ENCODE results near the gene SCGB1A1.

SCGB1A1 gene

GRCh38 chr11:62398011-62398994 lies 20.5 kb upstream of the SCGB1A1 start:
- peak; percentile 45 for DNase-seq (ENCODE audit: low spot score)

- DNase-seq (ENCODE audit: low spot score): no peak
Observed at GRCh38 chr11:62399172-62399877, 19.5 kb upstream of the SCGB1A1 start.

- DNase-seq (ENCODE audit: low spot score): peak; percentile 71
Observed at GRCh38 chr11:62399878-62400266, 19.0 kb upstream of the SCGB1A1 start.

GRCh38 chr11:62400281-62400680 lies 18.6 kb upstream of the SCGB1A1 start:
- DNase-seq (ENCODE audit: low spot score): no peak

DNA sequence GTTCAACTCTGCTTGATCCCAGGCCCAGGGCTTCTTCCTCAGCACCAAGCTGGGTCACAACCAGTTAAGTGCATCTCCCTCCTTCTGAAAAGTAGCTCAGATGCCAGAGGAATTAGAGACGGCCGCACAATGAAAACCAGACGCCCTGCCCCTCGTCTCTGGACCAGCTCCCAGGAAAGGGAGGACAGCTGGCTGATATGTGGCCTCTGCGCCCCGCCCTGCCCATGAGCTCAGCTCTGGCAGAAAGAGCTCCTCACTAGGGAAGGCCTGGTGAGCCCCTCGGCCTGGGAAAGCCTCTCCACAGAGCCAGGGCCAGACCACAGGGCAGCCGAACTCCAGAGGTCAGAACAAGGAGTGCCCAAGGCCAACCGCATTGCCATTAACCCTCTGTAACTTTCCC lies 18.1 kb upstream of the SCGB1A1 start:
- DNase-seq (ENCODE audit: low spot score): peak; percentile 94

DNA sequence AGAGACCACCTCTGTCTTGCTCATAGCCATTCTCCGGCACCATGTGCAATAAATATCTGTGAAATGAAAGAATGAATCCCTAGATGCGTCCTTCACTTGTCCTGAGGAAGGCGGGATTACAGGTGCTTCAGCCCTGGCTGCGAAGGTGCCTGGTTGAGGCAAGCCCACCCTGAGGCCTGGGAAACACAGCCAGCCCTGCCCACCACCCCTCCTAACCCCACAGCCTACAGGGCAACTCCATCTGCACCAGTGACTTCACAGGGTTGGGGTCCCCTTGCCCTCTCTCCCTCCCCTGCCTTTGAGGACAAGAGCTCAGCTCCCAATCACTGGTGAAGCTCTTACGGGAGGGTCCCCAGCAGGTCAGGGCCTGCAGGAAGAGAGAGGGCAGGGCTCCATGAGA lies 17.5 kb upstream of the SCGB1A1 start:
- DNase-seq (ENCODE audit: low spot score): no peak

- DNase-seq (ENCODE audit: low spot score): no peak
Observed at GRCh38 chr11:62401811-62402210, 17.0 kb upstream of the SCGB1A1 start.

DNA sequence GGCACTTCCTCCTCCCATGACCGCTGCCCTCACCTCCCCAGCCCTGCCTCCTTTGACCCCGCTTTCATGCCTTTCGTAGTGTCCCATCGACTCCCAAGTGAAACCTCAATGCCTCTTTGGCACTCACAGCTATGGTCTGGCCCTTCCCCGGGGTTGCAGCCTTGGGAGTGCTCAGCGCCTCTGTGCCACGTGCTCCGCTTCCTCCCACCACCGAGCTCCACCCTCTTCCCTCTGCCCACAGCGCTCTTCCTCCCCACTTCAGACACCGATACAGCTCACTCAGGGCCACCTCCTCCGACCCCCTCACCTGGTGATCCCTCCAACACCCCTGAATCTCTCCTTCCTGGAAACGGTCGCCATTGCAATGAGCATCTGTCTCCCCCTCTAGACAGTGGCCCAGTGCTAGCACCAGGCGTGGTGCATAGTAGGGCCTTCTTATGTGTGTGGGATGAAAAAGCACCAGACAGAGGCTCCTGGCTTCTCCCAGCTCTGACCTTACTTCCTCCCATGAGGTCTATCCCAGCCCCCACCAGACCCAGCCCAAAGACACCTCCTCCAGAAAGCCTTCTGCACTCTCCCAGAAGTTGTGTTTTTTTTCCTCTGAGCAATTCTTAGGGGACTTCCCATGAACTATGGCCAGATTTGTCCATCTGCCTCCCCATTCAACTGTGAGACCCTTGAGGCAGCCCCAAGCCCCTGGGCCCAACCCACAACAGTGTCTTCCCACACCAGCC lies 16.4 kb upstream of the SCGB1A1 start:
- DNase-seq (ENCODE audit: low spot score): no peak

GRCh38 chr11:62402960-62403730 lies 15.7 kb upstream of the SCGB1A1 start:
- DNase-seq (ENCODE audit: low spot score): no peak

DNA sequence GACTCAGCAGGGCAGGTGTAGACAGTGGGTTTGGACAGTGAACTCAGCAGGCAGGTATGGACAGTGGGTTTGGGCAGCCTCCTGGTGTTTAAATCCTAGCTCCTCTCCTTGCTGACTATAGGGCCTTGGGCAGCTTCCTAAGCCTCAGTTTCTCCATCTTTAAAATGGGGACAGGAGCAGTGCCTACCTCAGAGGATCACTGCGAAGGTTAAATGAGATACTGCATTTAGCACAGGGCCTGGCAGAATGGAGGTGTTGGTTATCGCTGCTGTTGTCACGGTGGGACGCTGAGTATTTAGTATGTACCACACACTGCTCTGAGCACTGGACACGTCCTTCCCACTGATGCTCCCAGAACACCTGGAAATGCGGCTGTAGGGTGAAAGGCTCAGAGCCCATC lies 14.4 kb upstream of the SCGB1A1 start:
- DNase-seq (ENCODE audit: low spot score): no peak

GRCh38 chr11:62404901-62405300 lies 13.9 kb upstream of the SCGB1A1 start:
- no peak for DNase-seq (ENCODE audit: low spot score)

- no peak for DNase-seq (ENCODE audit: low spot score)
Observed at GRCh38 chr11:62406034-62406433, 12.8 kb upstream of the SCGB1A1 start.

GRCh38 chr11:62409831-62410230 lies 9.0 kb upstream of the SCGB1A1 start:
- DNase-seq (ENCODE audit: low spot score): no peak

DNA sequence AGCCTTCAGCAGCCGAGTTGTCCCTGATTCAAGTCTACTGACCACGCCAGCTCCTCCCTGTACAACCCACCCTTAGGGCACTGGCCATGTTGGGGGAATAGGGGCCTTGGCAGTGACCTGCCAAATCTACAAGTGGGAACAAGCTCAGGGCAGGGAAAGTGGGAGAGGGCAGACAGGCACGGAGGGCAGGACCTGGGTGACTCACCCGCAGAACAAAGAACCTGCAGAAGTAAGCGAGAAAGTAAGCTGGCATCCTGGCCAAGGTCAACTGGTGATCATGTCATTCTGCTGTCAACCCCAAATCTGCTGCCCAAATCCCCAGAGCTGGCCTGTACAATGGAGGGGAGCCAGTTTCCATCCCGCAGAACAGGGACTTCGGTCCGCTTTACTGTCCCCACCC lies 7.9 kb upstream of the SCGB1A1 start:
- no peak for DNase-seq (ENCODE audit: low spot score)

- DNase-seq (ENCODE audit: low spot score): no peak
Observed at GRCh38 chr11:62411524-62411923, 7.3 kb upstream of the SCGB1A1 start.

GRCh38 chr11:62413060-62413696 lies 5.7 kb upstream of the SCGB1A1 start:
- no peak for DNase-seq (ENCODE audit: low spot score)

DNA sequence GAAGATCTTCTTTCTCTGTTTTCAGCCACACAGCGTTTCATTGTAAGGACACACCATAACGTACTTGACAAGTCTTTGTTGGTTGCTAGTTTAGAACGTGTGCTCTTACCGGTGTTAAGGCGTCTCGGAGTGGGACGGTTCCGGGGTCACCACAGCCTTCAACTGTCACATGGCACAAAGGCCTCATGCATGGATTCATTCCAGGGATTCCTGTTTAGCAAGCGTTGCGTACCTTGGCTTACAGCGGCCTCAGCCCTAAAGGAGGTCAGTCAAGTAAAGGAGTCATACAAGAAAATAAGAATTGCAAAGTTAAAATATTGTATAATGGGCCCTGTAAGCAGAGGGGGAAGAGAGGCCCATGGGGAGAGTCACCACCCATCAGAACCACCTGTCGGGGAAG lies 2.2 kb upstream of the SCGB1A1 start:
- no peak for DNase-seq (ENCODE audit: low spot score)

DNA sequence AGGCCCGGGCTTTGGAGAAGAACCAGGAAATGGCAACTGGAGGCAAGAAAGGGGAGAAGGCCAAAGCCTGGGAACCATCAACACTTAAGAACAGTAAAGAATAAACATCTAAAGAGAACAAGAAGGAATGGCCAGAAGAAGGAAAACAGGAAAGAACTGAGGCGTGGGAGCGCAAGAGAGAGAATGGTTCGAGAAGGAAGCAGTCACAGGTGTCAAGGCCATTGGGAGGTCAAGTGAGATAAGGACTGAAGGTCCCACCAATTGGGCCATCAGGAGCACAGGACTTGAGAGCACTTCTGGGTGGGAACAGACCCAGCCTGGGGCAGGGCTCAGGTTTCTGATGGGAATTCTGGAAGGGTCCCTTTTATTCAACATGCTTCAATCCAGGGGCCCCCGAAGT lies 697 bp upstream of the SCGB1A1 start:
- DNase-seq (ENCODE audit: low spot score): no peak

DNA sequence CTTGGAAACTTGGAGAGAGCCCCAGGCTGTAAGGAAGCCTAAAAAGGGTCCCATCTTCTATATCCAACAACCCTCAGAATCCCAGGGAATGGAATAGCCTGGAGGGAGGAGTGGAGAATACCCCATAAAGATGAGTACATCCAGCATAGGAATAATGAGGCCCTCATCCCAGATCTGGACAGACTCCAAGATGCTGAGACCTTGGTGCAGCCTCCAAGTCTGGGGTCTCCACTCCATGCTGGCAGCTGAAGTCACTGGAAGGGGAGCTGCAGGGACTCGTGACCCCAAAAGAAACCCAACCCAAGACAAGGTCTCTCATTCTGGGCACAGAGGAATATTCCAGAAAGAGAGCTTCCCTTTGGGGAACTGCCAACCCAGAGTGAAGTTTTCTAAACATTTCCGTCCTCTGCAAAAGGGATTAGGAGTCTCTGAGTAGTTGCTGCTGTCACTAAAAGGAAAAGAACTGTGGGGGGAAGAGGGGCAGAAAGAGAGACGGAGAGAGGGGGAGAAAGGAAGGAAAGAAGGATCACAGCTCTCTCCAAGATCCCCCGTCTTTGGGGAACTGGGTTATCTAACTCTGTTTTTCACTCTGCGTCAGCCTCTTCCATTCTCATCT lies 589 bp downstream of the SCGB1A1 start:
- no peak for DNase-seq (ENCODE audit: low spot score)

DNA sequence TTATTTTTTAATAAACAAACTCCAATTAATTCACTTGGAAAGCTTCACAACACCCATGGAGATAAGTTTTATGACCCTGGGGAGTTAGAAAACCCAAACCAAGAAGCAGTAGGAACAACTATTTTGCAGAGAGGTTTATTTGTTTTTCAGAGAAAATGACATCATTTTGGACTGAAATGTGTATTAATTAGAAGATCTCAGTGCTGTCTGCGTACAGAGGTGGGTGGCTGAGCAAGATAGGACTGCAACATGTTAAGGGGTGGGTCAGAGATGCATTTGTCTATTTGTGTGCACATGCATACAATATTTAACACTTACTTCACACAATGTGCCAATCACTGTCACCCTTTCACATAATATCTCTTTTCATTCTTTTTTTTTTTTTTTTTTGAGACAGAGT lies 1.1 kb downstream of the SCGB1A1 start:
- no peak for DNase-seq (ENCODE audit: low spot score)
